H9 (cell line): ENCODE results near the gene IQCN. TPM values are rescaled to one million over a fixed set of nuclear protein-coding genes. Genes with fewer than 3 reads are reported as not detected.

Source experiments
- DNase-seq: peaks from one replicate; pipeline ENCODE4 v3.0.0-alpha.2; 2017
- H2AFZ ChIP-seq: one replicate; pipeline ENCODE4 v1.6.1; 2013; ENCODE audit warnings: mild to moderate bottlenecking, low read length, control low read depth, moderate library complexity
- H2AK5ac ChIP-seq: 2 replicates; pipeline ENCODE4 v1.6.1; 2013; ENCODE audit warnings: low read length, control low read depth, mixed read lengths; ENCODE audit not compliant: insufficient read length
- H2BK120ac ChIP-seq: one replicate; pipeline ENCODE4 v1.6.1; 2013; ENCODE audit warnings: low read depth, mild to moderate bottlenecking, low read length, control low read depth, inconsistent platforms; ENCODE audit not compliant: poor library complexity, severe bottlenecking
- H2BK12ac ChIP-seq: 2 replicates; pipeline ENCODE4 v1.6.1; 2013; ENCODE audit warnings: low read length, control low read depth, mixed read lengths, low read depth; ENCODE audit not compliant: insufficient read length
- H2BK15ac ChIP-seq: 2 replicates; pipeline ENCODE4 v1.6.1; 2013; ENCODE audit warnings: low read depth, low read length, control low read depth
- H2BK20ac ChIP-seq: one replicate; pipeline ENCODE4 v1.6.1; 2013; ENCODE audit warnings: low read depth, mild to moderate bottlenecking, low read length, control low read depth, inconsistent platforms; ENCODE audit not compliant: poor library complexity, severe bottlenecking
- H2BK5ac ChIP-seq: 2 replicates; pipeline ENCODE4 v1.6.1; 2013; ENCODE audit warnings: low read length, control low read depth, mixed read lengths; ENCODE audit not compliant: insufficient read length
- H3K14ac ChIP-seq: 2 replicates; pipeline ENCODE4 v1.6.1; 2013; ENCODE audit warnings: low read length, control low read depth; ENCODE audit not compliant: insufficient read depth
- H3K18ac ChIP-seq: 2 replicates; pipeline ENCODE4 v1.6.1; 2013; ENCODE audit warnings: low read depth, mild to moderate bottlenecking, mixed read lengths, low read length, control low read depth; ENCODE audit not compliant: insufficient read length
- H3K23ac ChIP-seq: 2 replicates; pipeline ENCODE4 v1.6.1; 2013; ENCODE audit warnings: low read length, control low read depth, mixed read lengths, low read depth; ENCODE audit not compliant: insufficient read length
- H3K23me2 ChIP-seq: 2 replicates; pipeline ENCODE4 v1.6.1; 2013; ENCODE audit warnings: low read depth, mild to moderate bottlenecking, mixed read lengths, low read length, control low read depth; ENCODE audit not compliant: insufficient read length, poor library complexity, severe bottlenecking
- H3K27ac ChIP-seq: 2 replicates; pipeline ENCODE4 v1.5.1; 2013; ENCODE audit warnings: low read length, control low read depth, mixed read lengths, low read depth; ENCODE audit not compliant: insufficient read length
- H3K27me3 ChIP-seq: 2 replicates; pipeline ENCODE4 v1.6.1; 2013; ENCODE audit warnings: low read length, control low read depth, inconsistent platforms; ENCODE audit not compliant: insufficient read depth
- H3K4ac ChIP-seq: 2 replicates; pipeline ENCODE4 v1.6.1; 2013; ENCODE audit warnings: low read depth, mild to moderate bottlenecking, control low read depth, inconsistent platforms, low read length, moderate library complexity
- H3K4me1 ChIP-seq: 2 replicates; pipeline ENCODE4 v1.6.1; 2013; ENCODE audit warnings: low read length, control low read depth, inconsistent platforms; ENCODE audit not compliant: insufficient read depth
- H3K4me2 ChIP-seq: 2 replicates; pipeline ENCODE4 v1.6.1; 2013; ENCODE audit warnings: low read length, control low read depth, mixed read lengths; ENCODE audit not compliant: insufficient read length, insufficient read depth
- H3K56ac ChIP-seq: 2 replicates; pipeline ENCODE4 v1.6.1; 2013; ENCODE audit warnings: low read depth, mild to moderate bottlenecking, mixed read lengths, low read length, control low read depth; ENCODE audit not compliant: insufficient read length
- H3K79me1 ChIP-seq: 2 replicates; pipeline ENCODE4 v1.6.1; 2013; ENCODE audit warnings: low read depth, mild to moderate bottlenecking, moderate library complexity, low read length, control low read depth, inconsistent platforms; ENCODE audit not compliant: insufficient read depth, poor library complexity, severe bottlenecking
- H3K79me2 ChIP-seq: 2 replicates; pipeline ENCODE4 v1.6.1; 2013; ENCODE audit warnings: low read length, control low read depth, inconsistent platforms; ENCODE audit not compliant: insufficient read depth
- H3K9ac ChIP-seq: 2 replicates; pipeline ENCODE4 v1.6.1; 2013; ENCODE audit warnings: low read length, control low read depth, mixed read lengths; ENCODE audit not compliant: insufficient read length; ENCODE audit errors: extremely low read depth
- H3K9me3 ChIP-seq: one replicate; pipeline ENCODE4 v1.6.1; 2013; ENCODE audit warnings: low read depth, low read length, inconsistent platforms; ENCODE audit not compliant: control insufficient read depth
- H3T11ph ChIP-seq: one replicate; pipeline ENCODE4 v1.6.1; 2013; ENCODE audit warnings: mild to moderate bottlenecking, low read length, control low read depth, inconsistent platforms
- H4K20me1 ChIP-seq: one replicate; pipeline ENCODE4 v1.6.1; 2013; ENCODE audit not compliant: control insufficient read depth, insufficient read length, insufficient read depth
- H4K5ac ChIP-seq: 2 replicates; pipeline ENCODE4 v1.6.1; 2013; ENCODE audit warnings: low read depth, mild to moderate bottlenecking, mixed read lengths, low read length, control low read depth; ENCODE audit not compliant: insufficient read length
- H4K8ac ChIP-seq: replicated peaks from 2 replicates; pipeline ENCODE4 v1.6.1; 2013; ENCODE audit warnings: low read length, control low read depth, mixed read lengths, low read depth; ENCODE audit not compliant: insufficient read length
- H4K91ac ChIP-seq: 2 replicates; pipeline ENCODE4 v1.6.1; 2013; ENCODE audit warnings: low read depth, mild to moderate bottlenecking, moderate library complexity, mixed read lengths, low read length, control low read depth; ENCODE audit not compliant: insufficient read length
- H3K27ac Mint-ChIP-seq, 3 experiments: 2 replicates in 2 of 3; 3 replicates in 1 of 3; pipeline ENCODE4 v1.8.0; 2020 to 2021; ENCODE audit warnings: mixed read lengths in 3 of 3, mild to moderate bottlenecking in 1 of 3, moderate library complexity in 1 of 3
- H3K27me3 Mint-ChIP-seq: 2 replicates; pipeline ENCODE4 v1.8.0; 2021; ENCODE audit warnings: low read depth, mild to moderate bottlenecking, moderate library complexity, mixed read lengths
- H3K36me3 Mint-ChIP-seq, 3 experiments: 2 replicates in 2 of 3; 3 replicates in 1 of 3; pipeline ENCODE4 v1.8.0; 2020 to 2021; ENCODE audit warnings: low read depth in 3 of 3, mixed read lengths in 3 of 3; ENCODE audit not compliant: insufficient read depth in 1 of 3
- H3K4me1 Mint-ChIP-seq, 2 experiments: 2 replicates each; pipeline ENCODE4 v1.8.0; 2020; ENCODE audit warnings: mixed read lengths in 2 of 2
- H3K4me3 Mint-ChIP-seq, 2 experiments: 2 replicates in 1 of 2; 3 replicates in 1 of 2; pipeline ENCODE4 v1.8.0; 2020 to 2021; ENCODE audit warnings: mild to moderate bottlenecking in 2 of 2, mixed read lengths in 2 of 2, moderate library complexity in 1 of 2
- H3K9me3 Mint-ChIP-seq, 2 experiments: 2 replicates in 1 of 2; 3 replicates in 1 of 2; pipeline ENCODE4 v1.8.0; 2020; ENCODE audit warnings: mild to moderate bottlenecking in 2 of 2, mixed read lengths in 2 of 2, moderate library complexity in 1 of 2
- CTCF ChIP-seq: fragments of 200-600 bp; sonication (generic); conservative IDR thresholded peaks from 3 replicates; pipeline ENCODE4 v1.8.0; 2021; ENCODE audit warnings: antibody characterized with exemption, mild to moderate bottlenecking
- WGBS: extraction: QIAGEN DNeasy Blood & Tissue Kit; methylation state at CpG from one replicate; pipeline ENCODE4 v1.1.7; 2013; ENCODE audit warnings: missing lambda C conversion rate, low lambda C conversion rate, mixed read lengths; ENCODE audit not compliant: insufficient read length; ENCODE audit errors: extremely low coverage; 5-methylcytosine and 5-hydroxymethylcytosine counted together
- total RNA-seq: library from RNA; stranded (reverse); gene quantifications from 2 replicates; pipeline ENCODE4 v1.2.1, GENCODE V29; 2021

The IQCN gene
- total RNA-seq, 1 experiment from 2014 or later = 0.39 TPM

GRCh38 chr19:18218600-18218999 lies 55.7 kb downstream of the IQCN start:
- H3K18ac ChIP-seq = no peak overlapping the region

More at GRCh38 chr19:18218600-18218999, 55.7 kb downstream of the IQCN start:
- Histone ChIP-seq H3K27me3 (no peaks in the 10 kb centered on the region), H2BK12ac (no peak overlapping the region), H3K23me2 (no peaks in the 10 kb centered on the region), H3K27ac (no peak overlapping the region), H2AFZ (no peak overlapping the region), H3K79me1 (no peaks in the 10 kb centered on the region), H4K20me1 (no peaks in the 10 kb centered on the region), H3K9me3 (no peaks in the 10 kb centered on the region), H4K91ac (no peak overlapping the region), H3K4me2 (no peak overlapping the region), H3K79me2 (no peaks in the 10 kb centered on the region), H3K23ac (no peak overlapping the region), H2BK5ac (no peak overlapping the region), H3K4ac (no peak overlapping the region), H3K9ac (no peak overlapping the region), H4K5ac (no peak overlapping the region), H3K14ac (no peak overlapping the region), H3T11ph (no peak overlapping the region), H3K4me1 (no peaks in the 10 kb centered on the region; the same call in 1 of the 2 replicates), H2BK120ac (no peak overlapping the region), H2AK5ac (no peak overlapping the region), H4K8ac (no peak overlapping the region), H2BK20ac (no peak overlapping the region), H2BK15ac (no peak overlapping the region), H3K56ac (no peak overlapping the region)
- DNase-seq = no peak
- peaks cover 16 to 21% of the 10 kb centered on the region in 2 experiments for H3K4me1 Mint-ChIP-seq
- WGBS = no CpG with 5 or more reads among the region's 3 CpGs
- H3K4me3 Mint-ChIP-seq = no peak overlapping the region; a peak in 1 of 5 replicates
- no peak for TF ChIP-seq CTCF
- H3K27ac Mint-ChIP-seq = no peak overlapping the region
- H3K9me3 Mint-ChIP-seq = no peaks in the 10 kb centered on the region
- peaks cover 0 to under 1% (median 0%) of the 10 kb centered on the region in 3 experiments; a peak in 2 of 7 replicates for H3K36me3 Mint-ChIP-seq
- H3K27me3 Mint-ChIP-seq = peaks cover 5% of the 10 kb centered on the region
